ENCODE results near the gene DPP10.

DPP10 gene

DNA sequence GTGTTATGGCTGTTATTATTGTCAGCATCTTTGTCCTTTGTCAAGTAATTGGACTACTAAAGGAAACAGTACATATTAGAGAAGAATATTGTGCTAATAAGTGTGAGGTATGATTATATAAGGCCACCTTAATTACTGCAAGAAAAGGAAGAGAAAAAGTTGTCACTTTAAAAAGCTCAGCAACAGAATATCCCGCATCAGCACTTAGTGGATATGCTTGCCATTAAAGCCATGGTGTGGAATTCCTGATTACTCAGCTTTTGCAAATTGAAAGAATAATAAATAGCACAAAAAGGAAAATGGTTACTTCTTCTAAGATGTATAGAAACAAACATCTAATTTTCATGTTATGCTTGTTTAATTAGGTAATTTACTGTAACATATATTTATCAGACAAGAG lies 347.5 kb downstream of the DPP10 start:
- no peak for DNase-seq (ENCODE audit: low read depth in 1 of 2, low spot score in 1 of 2)

DNA sequence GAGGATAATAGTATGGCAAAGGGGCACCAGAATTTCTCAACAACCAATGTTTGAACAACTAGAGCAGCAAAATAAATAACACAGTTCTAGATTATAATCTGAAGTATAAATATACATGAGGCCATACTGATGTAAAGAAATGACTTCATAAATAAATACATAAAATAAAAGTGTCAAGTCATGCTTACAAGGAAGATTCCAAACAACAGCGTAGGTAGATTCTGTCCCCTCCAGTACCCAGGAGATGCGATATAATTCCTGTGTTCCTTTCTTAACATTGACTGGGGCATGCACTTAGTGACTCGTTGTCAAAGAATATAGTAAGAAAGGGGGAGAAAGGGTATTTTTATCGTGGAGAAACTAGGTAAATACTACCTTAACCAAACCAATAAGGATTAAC lies 355.1 kb downstream of the DPP10 start:
- DNase-seq (ENCODE audit: low read depth in 1 of 2, low spot score in 1 of 2): no peak

DNA sequence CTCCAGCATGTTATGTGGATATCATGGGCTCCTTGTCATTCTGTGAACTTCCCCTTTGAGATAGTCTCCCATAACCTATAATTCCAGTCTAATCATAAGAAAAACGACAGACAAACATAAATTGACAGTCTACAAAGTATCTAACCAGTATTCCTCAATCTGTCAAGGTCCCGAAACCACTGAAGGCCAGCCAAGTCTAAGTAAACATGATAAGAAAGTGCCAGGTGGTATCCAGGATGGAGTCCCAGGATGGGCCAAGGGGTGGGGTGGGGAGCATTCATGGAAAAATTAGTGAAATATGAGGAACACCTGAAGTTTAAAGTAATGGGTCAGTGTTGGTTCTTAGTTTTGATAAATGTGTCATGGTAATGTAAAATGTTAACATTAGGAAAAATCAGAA lies 355.5 kb downstream of the DPP10 start:
- DNase-seq (ENCODE audit: low read depth in 1 of 2, low spot score in 1 of 2): no peak

DNA sequence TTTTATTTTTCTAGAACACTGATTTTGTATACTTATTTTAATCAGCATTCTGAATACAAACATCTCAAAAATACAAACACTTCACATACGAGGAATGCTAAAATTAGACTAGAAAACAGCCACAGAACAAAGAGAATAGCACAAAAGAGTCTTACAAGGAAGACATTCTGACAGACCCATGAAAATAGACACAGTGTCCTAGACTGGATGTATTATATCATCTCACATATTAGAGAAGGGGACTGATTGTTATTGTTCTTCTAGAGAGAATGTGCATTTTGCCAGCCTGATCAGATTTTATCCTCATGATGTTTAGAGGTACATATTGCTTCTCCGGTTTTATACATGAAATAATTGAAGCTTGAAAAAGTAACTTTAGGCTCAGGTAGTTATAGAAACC lies 357.9 kb downstream of the DPP10 start:
- no peak for DNase-seq (ENCODE audit: low read depth in 1 of 2, low spot score in 1 of 2)

DNA sequence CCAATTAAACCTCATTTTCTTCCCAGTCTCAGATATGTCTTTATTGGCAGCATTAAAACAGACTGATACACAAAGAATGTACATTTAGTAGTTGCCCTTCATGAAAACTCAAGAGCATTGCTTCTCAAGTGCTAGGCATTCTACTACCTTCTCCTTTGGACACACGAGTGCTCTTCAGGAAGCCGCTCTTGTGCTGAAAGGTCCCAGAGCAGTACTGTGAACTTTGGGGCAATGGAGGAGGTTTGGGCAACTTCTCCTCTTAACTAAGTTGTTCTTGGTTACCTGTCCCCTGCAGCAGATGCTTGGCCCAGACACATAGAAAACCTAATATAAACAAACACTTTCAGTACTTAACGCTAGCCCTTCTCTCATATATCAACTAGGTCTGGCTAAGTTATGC lies 362.8 kb downstream of the DPP10 start:
- DNase-seq (ENCODE audit: low read depth in 1 of 2, low spot score in 1 of 2): no peak

DNA sequence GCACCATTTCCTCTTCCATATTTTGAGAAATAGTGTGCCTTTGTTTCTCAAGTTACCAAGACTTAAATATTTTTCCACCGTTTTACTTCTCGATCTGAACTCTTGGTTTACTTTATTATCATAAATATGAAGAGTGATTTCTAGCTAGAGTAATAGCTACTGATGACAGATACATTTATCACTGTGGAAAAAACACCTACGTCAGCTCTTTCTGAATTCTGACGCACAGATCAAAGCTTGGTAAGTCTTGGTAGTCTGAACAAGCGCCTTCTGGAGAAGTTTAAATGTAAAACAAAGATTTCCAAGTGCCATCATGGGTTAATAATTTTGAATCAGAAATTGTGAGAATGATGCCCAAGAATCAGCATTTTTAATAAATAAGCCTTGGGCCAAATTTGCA lies 367.7 kb downstream of the DPP10 start:
- no peak for DNase-seq (ENCODE audit: low read depth in 1 of 2, low spot score in 1 of 2)

DNA sequence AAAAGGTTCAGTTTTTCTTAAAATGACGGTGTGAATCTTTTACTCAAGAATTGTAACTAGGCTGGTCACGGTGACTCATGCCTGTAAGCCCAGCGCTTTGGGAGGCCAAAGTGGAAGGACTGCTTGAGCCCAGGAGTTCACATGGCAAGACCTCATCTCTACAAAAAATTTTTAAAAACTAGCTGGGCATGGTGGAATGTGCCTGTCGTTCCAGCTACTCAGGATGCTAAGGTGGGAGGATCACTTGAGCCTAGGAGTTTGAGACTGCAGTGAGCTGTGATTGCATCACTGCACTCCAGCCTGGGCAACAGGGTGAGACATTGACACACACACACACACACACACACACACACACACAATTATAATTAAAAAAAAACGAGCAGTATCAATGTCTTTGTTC lies 369.8 kb downstream of the DPP10 start:
- DNase-seq (ENCODE audit: low read depth in 1 of 2, low spot score in 1 of 2): no peak

DNA sequence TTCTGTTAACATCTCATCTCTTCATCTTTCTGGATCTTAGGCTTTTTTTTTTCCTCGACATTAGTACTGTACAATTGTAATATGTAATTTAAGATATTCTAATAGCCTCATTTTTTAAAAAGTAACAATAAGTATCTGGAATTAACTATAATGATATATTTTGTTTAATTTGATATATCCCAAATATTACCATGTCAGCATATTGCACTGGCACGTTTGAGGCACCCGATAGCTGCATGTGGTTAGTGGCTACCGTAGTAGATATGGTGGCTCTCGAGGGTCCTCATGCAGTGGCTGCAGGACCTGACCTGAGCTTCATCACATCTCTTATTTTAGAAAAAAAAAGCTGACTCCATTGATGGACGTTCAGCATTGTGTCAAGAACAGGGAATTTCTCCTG lies 371.9 kb downstream of the DPP10 start:
- no peak for DNase-seq (ENCODE audit: low read depth in 1 of 2, low spot score in 1 of 2)

DNA sequence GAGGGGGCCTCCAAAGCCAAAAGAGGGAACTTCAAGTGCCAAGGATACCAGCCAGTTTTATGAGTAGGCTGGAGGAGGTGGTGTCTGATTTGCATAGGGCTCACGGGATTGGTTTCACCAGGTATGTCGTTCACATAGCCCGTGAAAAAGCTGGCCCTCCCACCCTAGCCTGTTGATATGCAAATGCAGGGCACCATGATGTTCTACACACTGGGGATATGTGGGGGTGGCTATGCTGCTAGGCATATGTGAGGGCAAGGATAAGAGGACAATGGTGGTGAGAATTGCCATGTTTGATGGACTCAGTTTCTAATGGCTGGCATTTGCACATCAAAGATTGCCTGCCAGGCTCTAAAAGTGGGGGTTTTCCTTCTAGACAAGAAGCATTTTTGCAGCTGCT lies 378.6 kb downstream of the DPP10 start:
- no peak for DNase-seq (ENCODE audit: low read depth in 1 of 2, low spot score in 1 of 2)

DNA sequence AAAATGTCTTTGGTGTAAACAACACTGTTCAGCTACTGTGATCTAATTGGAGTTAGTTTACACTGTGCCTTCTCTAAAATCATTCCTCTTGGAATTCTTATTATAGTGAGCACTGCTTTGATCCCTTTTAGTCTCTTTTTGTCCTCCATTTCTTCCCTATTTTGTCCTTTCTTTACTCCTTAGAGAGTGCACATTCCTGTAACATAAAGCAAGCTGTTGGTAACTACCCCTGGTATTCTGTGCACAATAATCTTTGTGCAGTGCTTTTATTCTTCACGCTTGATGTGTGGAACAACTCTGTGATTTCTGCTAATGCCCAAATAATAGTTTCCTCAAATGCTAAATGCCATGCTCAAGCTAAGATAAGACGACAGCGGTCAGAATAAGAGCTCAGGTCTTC lies 401.5 kb downstream of the DPP10 start:
- DNase-seq (ENCODE audit: low read depth in 1 of 2, low spot score in 1 of 2): no peak

DNA sequence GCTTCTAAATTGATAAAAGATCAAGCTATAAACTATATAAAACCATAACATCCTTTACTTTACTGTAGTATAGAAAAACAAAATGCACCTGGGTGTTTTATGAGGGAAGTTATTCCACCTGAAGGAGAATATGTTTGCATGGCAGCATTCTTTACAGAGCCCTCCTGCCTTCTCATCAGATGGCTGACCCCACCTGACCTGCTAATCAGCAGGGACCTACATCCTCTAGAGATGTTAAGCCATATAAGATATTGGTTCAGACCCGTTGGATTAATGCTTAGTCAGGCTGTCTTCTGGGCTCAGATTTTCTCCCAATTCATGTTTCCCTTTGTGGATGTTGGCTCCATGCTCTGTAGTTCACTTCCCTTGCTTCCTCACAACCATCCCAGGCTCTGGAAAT lies 414.8 kb downstream of the DPP10 start:
- DNase-seq (ENCODE audit: low read depth in 1 of 2, low spot score in 1 of 2): no peak

DNA sequence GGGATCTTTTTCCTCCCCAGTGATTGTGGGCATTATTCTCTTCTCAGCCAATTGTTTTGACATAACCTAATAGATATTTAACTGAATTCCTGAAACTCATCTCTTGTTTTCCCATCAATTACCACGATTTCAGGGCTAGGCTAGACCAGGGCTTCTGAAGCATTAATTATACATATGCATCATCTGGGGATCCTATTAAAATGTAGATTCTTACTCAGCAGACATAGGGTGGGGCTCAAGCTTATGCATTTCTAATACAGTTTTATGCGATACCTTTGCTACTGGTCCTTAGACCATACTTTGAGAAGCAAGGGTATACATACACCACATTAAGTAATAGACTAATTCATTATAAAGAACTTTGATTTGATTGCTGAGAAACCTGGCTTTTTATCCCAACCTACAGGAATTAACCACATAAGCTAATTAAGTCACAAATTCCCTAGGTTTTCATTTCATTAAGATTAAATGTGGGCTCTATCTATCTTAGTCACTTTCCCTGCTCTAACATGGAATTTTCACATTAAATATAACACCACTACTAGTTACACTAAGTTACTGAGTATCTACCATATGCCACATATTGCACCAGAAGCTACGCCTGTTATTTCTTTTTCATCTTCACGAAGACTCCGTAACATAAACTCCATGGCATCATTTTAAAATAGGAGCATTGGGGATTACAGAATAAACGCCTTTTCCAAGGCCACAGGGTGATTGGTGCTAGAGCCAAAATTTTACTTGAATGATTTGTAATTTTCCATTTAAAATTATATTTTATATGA lies 417.5 kb downstream of the DPP10 start:
- no peak for DNase-seq (ENCODE audit: low read depth in 1 of 2, low spot score in 1 of 2)

DNA sequence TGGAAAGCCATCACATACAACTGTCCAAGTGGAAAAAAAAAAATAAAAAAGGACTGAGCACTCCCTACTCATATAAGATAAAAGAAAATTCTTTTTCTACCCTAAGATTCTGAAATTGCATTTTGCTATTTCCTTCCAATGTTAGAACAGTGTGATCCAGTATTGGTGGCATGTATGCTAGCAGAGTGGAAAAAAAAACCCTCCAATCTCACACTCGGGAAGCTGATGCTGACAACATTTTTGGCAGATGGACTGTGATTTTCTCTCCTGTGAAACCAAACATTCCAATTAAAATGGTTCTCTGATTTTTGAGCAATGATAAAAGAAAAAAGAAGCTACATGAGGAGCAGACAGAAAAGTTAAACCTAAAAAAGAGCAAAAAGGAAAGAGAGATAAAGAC lies 419.8 kb downstream of the DPP10 start:
- DNase-seq (ENCODE audit: low read depth in 1 of 2, low spot score in 1 of 2): no peak

DNA sequence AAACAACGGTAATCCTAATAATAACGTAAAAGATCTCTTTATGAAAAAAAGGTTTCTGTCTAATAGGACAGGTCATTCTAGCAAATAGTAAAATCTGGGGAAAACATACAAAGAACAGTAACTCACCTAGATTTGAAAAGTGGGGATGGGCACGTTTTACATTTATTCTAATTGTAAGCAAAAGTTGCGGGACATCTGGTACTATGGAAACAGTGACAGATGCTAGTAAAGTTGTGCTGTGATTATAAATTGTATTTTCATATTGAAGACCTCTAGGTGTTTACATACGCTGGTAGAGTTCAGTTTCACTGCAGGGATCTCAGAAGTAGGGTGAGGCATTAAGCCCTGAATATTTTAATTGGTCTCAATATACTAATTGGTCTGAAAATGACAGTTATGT lies 422.5 kb downstream of the DPP10 start:
- no peak for DNase-seq (ENCODE audit: low read depth in 1 of 2, low spot score in 1 of 2)

DNA sequence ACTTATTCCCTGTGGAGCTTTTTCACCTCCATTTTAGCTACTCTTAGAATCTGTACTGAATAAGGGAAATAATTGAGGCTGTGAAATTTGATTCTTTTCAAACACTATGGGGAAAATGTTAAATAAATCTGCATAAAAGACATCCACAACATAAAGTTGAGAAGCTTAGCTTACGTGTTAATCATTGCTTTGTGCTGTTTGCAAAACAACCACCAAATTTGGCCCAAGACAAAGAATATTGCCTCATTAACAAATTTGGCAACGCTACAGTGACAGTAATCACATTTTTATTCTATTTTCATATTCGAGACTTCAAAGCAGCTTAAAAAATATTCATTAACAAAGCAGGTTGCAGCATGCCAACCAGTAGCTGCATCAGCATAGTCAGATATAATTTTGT lies 437.6 kb downstream of the DPP10 start:
- DNase-seq (ENCODE audit: low read depth in 1 of 2, low spot score in 1 of 2): no peak

DNA sequence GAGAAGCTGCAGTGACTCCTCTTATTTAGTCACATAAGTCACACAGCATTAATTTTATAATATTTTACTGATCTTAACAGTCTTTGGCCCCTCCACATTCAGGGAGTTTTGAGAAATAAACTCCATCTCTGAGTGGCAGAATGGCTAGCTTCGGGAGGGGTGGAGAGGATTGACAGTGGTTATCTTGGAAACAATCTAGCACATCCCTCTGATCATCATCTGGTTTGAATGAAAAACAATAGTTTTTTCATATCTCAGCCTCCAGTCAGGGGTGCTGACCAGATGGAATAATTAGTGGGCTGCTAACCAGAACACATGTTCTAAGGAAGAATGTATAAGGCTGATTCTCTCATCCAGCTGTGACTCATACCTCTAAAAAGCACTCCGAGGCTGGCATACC lies 477.5 kb downstream of the DPP10 start:
- no peak for DNase-seq (ENCODE audit: low read depth in 1 of 2, low spot score in 1 of 2)

DNA sequence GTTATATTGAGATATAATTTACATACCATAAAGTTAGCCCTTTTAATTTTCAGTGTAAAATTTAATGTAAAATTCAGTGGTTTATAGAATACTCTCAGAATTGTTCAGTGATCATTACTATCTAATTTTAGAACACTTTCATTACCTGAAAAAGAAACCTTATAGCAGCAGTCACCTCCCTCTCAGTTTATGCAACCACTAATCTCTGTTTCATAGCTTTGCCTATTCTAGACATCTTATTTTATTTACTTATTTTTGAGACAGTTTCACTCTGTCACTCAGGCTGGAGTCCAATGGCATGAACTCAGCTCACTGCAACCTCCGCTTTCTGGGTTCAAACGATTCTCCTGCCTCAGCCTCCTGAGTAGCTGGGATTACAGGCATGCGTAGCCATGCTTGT lies 479.6 kb downstream of the DPP10 start:
- no peak for DNase-seq (ENCODE audit: low read depth in 1 of 2, low spot score in 1 of 2)

DNA sequence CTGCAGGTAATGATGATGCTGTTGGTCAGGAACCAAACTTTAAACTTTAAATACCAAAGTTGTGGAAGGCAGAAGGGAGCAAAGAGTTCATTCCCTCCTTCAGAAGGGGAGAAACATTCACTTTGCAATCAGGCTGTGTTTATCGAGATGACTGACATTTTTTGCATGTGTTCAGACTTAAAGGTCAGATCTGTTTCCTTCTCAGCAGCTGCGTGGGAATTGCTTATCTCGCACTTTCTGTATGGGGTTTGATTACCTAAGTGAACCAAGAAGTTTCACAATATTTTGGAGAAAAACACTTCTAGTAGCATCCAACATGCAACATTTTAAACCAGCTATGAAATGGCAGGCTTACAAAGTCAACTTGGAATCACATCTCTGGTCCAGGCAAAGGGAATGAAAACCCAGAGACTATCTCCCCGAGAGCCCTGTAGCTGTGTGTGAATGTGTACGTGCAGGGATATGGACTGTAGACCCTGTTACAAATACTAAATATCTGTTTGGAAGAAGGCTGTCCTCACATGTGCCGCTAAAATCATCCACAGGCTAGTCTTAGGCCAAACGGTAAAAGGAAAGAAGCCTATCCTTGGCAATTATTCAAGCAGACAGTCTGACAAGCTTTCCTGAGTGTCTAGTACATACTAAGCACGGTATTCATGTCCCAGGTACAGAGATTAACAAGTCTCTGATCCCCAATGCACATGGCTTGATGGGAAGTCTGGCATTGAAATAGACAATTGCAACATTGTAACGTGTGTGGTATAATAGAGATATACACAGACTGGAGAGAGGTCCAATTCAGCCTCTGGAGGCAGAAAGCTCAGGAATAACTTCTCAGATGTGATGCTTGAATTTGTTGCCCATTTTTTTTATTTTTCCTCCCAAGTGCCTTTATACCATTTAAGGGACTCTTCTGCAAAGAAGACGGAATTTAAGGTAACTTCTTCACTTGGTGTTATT lies 483.1 kb downstream of the DPP10 start:
- DNase-seq (ENCODE audit: low read depth in 1 of 2, low spot score in 1 of 2): no peak

DNA sequence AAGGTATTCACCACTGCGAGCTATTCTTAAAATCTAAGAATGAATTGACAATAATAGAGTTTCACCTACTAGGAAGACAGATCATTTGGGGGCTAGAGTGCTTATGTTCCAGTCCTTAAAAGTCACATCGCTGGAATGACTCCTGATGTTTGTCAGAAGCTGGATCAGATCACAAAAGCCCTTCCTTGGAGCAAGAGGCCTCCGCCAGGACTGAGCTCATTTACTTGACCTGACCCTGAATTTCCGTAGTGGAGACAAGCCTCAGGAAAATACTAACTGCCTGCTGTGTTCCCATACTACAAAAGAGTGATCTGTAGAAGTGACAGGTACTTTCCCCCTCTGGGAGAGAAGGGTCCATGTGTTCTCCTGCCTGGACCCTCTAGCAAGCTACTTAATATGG lies 483.9 kb downstream of the DPP10 start:
- DNase-seq (ENCODE audit: low read depth in 1 of 2, low spot score in 1 of 2): no peak

DNA sequence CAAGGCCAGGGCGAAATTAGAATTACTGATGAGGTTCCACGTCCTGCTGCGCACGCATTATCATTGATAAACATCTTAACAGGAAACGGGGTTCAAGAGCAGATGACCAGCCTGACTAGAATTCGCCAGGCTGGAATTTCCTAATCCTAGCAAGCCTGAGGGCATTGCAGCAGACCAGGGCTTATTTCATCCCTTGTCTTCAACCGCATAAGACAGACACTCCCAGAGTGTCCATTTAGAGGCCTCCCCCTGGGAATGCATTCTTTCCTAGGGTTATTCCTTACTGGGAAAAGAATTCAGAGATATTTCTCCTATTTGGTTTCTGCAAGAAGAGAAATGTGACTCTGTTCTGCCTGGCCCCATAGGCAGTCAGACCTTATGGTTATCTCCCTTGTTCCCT lies 486.8 kb downstream of the DPP10 start:
- no peak for DNase-seq (ENCODE audit: low read depth in 1 of 2, low spot score in 1 of 2)

DNA sequence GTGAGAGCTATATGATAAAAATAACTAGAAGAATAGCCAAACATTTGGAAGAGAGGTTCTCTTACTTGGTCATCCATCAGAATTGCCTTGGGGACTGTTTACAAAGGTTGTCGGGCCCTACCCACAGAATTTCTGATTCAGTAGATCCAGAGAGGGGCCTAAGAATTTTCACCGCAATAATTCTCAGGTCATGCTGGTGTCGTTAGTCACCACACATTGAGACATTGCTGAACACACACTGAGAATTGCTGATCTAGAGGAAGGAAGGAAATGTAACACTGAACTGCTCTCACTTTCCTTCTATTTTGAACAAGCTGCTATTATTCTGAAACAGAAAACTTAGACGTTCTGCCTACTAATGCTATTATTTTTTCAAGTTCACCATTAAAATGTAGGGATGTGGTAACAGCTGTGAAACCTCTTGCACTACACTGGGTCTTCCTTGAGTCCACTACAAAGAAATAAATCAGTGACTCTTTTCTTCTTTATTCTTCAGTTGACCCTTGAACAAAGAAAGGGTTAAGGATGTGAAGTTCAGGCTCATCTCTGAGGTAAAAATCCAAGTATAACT lies 491.3 kb downstream of the DPP10 start:
- no peak for DNase-seq (ENCODE audit: low read depth in 1 of 2, low spot score in 1 of 2)

DNA sequence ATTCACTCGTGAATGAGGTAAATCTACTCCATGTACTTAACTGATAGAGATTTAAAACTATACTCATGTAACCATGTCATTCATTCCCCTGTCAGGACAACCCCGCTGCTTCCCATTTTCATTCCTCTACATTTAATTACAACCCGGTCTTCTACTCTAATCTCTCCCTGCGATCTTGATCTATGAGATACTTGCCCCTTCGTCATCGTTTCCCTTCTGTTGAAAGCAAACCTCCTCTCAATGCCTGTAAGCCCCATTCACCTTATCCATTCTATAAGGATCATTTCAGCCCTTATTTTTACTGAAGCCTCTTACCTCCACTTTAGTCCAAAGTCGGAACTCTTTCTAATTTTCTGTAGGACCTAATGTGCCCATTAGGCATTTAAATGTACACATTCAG lies 492.6 kb downstream of the DPP10 start:
- no peak for DNase-seq (ENCODE audit: low read depth in 1 of 2, low spot score in 1 of 2)
